HG02678 (cell line): ENCODE results near the gene SLC29A4.
"Not testable (repeated sequence)": the region's sequence is repeated elsewhere in the genome, so short reads cannot be mapped to it uniquely, and the experiment has no call there.

Experiments used
- ATAC-seq: cut with Tn5 transposase; IDR thresholded peaks from one replicate; pipeline ENCODE4 v1.9.1; 2021; ENCODE audit warnings: mild to moderate bottlenecking, moderate library complexity; ENCODE audit not compliant: unreplicated experiment

SLC29A4 gene

DNA sequence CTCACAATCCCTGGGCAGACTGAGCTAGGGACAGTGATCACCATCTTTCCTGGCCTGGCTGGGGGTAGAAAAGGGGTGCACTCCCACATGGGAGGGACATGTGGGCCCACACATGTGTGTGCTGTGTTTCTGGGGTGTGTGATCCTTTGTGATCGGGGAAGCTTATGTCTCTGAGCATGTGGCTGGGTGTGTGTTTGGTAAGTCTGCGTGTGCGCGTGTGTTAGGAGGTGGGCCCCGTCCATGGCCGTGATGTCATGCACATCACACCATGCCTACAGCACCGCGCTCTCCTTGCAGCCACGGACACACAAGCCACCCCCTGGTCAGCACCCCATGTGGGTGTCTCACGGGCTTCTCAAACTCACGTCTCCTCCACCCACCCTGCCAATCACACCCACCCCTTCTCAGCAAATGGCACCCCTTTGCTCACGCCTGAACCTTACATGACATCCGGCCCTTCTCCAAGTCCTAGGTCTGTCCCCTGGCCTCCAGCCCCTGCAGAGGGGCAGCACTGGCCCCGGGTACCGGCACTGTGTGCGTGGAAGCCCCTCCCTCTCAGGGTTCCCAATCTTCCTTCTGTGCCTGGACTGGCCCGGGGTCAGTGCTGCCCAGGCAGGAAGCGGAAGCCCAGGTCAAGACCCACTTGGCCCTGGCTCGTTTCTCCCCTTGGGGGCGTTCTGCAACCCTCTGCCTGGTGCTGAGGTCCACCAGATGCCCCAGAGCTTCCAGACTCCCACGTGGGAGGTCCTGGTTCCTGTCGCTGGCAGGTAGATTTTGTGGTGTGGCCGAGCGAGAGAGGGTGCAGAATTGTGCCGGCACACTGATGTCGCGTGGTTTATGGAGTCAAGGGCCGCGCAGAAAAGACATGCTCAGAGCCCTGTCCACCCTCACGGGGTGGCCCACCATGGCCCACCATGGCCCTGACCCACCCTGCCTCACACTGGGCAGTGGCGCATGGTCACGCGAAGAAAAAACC is 12.6 kb downstream of the SLC29A4 start:
- ATAC-seq = no peak

DNA sequence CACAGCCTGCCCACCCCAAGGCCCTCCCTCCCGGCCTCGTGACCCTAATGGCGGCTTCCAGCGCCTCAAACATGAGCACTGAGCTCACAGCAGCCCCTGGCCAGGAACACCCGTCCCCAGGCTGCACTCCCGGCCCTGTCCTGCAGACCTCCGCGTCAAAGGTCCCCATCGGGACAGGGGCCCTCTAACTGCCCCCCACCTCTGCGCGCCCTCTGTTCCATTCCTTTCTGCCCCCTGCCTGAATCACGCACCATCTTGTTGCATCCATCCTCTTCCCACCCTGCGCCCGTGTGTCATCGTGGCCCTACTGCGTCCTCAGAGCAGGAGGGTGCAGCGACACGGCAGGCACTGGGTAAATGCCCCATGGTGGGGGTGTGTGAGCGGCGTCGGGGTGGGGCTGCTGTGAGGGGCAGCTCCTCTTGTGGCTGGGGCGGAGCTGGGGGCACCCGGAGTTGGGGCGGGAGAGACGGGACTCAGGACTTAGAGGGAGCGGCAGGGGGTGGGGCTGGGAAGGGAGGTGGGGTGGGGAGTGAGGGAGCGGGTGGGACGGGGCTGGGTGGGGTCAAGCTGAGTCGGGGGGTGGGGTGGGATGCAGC is 13.4 kb downstream of the SLC29A4 start:
- ATAC-seq = no peak

DNA sequence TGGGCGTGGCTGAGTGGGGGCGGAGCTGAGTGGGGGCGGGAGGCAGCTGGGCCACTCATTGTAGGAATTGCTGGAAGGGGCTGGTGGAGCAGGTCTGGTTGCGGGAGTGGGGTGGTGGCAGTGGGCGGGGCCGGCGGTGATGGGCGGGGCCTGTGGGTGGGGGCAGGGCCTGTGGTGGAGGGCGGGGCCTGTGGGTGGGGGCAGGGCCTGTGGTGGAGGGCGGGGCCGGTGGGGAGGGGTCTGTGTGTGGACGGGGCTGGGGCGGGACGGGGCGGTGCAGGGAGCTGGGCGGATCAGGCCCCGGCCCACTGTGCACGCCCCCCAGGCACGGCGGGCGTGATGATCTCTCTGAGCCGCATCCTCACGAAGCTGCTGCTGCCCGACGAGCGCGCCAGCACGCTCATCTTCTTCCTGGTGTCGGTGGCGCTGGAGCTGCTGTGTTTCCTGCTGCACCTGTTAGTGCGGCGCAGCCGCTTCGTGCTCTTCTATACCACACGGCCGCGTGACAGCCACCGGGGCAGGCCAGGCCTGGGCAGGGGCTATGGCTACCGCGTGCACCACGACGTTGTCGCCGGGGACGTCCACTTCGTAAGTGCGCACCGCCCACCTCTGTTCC is 14.0 kb downstream of the SLC29A4 start:
- ATAC-seq = no peak

DNA sequence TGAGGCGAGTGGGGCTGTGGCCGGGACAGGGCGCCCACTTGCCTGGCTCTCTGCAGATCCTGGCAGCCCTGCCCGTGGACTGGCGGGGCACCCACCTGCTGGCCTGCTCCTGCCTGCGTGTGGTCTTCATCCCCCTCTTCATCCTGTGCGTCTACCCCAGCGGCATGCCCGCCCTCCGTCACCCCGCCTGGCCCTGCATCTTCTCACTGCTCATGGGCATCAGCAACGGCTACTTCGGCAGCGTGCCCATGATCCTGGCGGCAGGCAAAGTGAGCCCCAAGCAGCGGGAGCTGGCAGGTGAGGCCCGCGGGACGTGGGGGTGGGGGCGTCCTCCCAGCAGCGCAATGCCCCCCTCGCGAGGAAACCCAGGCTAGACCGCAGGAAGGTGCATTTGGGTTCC is 17.6 kb downstream of the SLC29A4 start:
- ATAC-seq = no peak

DNA sequence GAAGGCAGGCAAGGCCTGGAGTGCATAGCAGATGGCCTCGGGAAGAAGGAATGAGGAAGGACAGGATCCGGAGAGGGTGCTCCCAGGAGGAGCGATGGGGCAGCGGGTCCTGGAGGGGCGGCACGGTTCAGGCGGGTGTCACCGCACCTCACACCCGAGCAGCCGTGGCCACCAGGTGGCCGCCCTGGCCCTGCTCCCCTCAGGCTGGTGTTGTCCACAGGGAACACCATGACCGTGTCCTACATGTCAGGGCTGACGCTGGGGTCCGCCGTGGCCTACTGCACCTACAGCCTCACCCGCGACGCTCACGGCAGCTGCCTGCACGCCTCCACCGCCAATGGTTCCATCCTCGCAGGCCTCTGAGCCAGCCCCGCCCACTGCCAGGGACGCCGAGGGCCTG is 19.8 kb downstream of the SLC29A4 start:
- ATAC-seq = no peak

DNA sequence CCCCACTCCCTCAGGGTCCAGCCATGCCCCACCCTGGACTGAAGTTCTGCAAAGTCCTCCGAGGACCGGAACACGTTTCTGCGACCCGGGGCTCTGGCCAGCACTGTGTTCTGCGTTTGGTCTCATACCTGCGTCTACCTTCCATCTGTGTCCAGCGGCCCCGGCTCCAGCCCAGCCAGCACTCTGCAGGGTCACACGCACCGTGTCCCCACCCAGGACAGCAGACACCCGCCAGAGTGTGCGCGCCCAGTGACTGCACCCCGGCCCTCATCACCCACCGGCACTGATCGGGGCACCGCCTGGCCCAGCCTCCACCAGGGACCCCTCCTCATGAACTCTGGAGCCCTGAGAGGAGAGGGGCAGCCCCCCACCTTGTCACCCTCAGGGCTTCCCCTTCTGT is 20.3 kb downstream of the SLC29A4 start:
- ATAC-seq = no peak

DNA sequence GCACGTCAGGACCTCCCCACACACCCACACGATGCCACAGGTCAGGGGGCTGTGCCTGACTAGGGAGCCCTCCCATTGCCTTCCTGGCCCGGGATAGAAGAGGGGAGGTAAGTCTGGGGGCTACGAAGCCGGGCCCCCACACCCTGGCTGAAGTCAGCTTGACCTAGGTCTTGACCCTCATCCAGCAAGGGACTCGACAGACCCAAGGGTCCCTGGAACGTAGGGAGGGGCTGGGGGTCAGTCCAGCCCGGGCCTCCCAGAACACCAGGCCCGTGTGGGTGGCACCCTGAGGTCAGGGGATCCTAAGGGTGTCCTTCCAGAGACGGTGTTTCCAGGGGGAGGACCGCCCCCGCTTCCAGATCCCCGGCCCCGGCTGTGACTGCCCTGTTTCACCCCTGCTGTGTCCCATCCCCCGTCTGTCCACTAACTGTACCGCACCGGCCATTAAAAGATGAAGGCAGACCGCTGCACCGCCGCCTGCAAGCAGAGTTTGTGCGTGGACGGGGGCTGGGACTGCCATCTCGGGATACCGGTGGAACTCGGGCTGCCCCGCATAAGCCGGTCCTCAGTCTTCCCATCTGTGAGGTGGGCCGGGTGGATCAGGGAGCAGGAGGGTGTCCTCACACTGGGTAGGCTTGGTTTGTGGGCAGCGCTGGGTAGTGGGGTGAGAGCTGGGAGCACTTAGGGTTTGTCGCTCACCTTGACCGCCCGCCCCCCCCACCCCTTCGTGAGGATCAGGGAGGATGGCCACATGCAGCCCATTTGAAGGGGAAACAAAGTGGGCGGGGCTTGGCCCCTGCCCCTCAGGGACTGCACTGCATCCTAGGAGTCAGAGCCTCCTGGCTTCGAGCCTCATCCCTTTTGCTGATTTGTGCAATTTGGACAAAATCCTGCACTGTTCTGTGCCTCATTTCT is 21.1 kb downstream of the SLC29A4 start:
- ATAC-seq = no peak

DNA sequence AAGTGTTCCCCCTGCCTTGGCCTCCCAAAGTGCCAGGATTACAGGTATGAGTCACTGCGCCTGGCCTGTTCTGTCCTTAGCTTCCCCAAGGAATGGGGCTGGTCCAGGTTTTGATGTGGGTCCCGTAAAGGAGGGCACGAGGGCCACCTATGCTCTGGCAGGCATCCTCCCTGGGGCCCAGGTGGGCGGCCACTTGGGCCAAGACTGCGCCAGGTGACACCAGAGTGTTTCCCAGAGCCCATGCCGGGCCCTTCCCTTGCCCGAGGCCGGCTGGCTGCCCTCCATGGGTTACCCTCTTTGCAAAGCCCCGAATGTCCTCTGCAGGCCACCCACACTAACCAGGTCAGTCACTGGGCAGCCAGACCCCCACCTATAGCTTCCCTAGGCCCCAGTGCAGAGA is 22.3 kb downstream of the SLC29A4 start:
- ATAC-seq = not testable (repeated sequence)

DNA sequence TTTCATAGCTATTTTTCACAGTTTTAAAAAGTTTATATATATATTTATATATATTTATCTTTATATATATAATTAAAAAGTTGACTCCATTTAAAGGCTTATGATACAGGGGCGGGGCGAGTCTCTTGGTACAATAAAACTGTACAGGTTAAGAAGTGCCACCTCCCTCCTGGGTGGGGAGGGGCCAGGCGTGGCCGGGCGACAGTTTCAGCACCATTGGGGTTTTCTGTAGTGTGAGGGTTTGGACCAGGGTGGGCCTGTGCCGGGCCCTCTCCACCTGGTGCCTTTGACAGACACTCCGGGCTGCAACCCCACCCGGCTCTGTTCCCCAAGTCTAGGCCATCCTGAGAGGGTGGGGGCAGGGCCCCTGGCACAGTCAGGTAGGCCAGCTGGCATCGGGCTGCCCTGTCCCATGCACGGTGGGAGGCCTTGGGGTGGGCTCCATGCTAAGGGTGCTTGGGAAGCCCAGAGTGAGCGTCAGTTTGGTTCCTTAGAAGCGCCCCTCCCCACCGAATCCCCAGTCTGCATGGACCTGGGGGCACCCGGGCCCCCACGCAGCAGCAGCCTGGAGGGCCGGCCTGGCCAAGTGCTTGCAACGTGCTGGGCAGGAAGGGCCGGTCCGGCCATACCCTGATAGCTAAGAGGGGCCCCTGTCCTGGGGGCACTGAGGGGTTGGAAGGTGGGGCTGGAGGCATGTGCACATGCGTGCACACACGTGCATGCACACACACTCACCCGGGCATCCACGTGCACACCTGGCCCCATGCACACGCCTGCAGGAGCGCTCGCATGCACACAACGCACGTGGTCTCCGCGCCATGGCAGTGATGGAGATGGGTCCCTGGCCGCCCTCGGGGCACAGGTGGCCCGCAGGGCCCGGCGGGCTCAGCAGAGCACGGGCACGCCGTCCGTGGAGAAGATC is 24.7 kb downstream of the SLC29A4 start:
- not testable (repeated sequence) for ATAC-seq

DNA sequence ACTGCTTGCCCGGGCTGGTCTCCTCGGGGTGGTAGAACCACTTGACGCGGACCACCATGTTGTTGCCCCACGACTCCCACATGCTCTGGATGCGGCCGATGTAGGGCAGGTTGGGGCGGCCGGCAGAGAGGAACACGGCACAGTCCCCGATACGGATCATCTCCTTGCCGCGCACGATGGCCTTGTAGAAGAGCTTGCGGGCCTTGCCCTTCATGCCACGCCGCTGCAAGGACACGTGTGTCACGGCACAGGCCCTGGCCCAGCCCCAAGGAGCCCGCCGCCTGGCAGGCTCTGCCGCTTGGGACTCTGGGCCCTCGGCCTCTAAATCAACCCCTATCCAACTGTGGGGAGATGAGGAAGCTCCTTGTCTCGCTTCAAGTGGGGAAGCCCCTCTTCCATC is 26.4 kb downstream of the SLC29A4 start:
- ATAC-seq = no peak

DNA sequence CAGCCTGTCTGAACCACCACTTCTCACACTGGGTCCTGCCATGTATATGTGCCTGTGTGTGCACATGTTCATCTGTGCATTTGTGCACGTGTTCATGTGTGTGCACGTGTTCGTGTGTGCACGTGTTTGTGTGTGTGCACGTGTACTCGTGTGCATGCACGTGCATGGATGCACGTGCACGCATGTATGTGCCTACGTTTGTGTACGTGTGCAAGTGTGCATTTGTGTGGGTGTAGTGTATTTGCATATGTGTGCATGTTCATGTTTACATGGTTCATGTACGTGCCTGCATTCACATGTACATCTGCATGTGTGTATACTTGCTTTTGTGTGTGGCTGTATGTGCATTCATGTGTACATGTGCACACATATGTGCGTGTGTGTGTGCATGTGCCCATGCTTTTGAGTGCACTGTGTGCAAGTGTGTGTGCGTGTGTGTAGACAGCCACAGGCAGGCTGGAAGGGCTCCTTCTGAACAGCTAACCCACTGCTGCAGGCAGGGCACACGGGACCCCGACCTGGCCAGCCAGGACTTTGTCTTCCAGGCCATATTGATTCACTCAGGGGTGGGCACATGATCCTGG is 28.2 kb downstream of the SLC29A4 start:
- no peak for ATAC-seq

DNA sequence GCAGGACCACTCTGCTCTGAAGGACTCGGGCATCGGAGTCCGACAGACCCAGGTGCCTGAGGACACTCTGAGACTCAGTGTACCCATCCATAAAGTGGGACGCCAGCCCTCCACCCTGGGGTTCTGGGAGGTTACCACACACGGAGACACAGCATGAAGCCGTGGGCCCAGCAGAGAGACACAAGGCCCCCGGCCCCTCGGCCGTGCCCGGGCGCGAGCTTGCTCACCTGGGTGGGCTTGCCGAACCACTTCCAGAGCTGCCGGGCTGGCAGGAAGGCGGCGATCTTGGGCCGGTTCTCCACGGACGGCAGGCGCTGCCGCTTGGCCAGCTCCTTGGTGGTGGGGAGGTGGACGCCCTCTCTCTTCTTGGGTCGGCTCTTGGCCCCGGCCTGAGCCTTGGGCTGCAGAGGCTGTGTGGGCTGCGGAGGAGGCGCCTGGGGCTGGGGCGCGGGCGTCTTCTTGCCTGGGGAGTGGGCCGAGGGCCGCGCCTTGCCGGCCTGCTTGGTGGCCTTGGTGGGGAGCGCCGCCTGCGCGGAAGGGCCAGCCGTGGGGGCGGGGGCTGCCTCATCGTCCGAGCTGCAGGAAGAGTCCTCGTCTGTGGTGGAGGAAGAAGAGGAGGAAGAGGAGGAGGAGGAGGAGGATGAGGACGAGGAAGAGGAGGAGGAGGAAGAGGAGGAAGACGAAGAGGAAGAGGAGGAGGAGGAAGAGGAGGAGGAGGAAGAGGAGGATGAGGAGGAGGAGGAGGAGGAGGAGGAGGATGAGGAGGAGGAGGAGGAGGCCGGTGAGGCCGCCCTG is 29.7 kb downstream of the SLC29A4 start:
- ATAC-seq = not testable (repeated sequence)

DNA sequence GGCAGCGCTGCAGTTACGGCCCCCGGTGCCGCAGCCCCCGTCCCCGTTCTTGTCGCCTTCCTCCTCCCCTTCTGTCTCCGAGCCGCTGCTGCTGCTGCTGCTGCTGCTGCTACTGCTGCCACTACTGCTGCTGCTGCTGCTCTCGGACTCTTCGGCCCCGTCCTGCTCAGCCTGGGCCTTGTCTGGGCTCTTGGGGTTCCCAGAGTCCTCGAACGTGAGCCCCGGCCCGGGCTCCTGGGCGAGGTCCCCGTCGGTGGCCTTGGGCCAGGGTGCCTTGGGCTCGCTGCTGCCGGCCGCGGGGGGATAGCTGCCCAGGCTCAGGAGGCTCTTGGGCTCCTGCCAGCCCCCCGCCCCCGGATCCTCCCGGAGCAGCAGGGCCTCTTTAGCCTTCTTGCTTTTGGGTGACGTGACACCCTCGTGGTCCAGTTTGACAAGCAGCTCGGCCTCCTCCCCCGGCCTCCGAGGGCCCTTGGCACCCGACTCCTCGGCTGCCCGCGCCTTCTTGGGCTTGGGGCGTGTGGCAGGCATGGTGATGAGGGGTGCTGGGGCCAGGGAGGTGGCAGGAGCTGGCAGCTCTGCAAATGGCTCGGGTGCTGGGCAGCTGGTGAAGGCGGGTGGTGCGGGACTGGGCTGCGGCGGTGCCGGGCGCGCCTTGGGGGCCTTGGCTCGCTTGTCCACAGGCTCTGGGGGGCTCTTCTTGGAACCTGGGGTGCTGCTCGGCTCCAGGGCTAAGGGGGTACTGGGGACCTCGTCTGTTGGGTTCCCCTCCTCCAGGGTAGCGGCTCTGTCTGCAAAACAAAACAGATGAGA is 30.5 kb downstream of the SLC29A4 start:
- not testable (repeated sequence) for ATAC-seq

DNA sequence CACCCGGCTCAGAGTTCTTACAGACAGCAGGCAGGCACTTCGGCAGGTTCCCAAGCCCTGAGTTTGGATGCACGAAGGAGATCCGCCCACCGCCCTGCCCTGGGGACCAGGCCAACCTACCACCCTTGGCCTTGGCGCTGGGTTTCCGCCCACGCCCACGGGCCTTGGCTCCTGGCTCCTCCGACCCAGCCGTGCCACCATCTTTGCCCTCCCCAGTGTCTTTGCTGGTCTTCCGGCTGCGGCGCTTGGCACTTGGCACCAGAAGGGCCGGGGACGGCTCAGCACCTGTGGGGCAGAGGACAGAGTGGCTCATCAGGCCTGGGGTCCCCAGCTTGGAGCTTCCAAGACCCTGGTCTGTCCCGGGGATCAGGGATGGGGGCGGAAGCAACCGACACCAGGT is 32.1 kb downstream of the SLC29A4 start:
- ATAC-seq = no peak

DNA sequence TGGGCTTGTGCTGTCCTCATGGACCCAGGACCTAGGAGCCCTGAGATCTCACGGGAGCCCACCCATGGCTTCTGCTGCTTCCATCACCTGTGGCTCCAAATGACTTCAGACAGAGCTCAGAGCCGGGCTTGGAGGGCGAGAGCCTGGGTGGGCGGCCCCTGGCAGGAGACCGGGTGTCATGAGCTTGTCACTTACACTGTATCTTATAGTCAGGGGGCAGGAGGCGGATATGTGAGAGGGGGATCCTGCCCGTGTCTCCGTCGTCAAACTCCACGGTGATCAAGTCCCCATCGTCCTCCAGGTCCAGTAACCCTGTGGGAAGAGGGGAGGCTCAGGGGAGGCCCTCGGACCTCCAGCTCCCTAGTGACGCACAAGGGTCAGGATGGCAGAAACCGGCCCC is 33.0 kb downstream of the SLC29A4 start:
- ATAC-seq = no peak

DNA sequence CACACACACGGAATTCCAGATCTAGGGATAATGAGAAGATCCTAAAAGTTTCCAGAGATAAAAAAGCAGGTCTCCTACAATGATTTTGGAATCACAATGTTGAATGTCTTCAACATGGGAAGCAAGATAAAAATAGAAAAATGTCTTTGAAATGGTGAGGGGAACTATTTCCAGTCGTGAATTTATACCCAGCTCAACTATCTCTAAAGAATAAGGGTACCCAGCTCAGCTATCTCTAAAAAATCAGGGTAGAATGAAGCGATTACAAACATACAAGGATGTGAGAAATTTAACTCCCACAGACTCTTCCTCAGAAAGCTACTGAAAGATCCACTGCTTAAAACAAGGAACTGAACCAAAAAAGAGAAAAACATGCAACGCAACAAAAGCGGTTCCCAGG is 35.9 kb downstream of the SLC29A4 start:
- ATAC-seq = not testable (repeated sequence)

DNA sequence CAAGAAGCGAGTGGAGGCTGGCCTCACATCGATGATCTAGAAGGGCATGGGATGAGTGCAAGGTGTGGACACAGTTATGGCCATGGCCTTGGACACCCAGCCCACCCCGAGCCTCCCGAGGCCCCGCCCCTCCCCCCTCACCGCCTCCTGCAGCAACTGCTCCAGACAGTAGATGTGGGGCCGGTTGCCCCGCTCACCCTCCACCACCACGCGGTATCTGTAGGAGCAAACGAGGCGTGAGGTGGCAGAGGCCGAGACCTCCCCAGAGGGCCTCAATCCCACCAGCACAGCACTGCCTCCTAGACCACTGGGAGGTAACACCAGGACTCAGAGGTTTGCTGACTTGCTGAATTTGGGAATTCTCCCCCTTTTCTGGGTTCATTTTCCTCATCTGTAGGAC is 37.6 kb downstream of the SLC29A4 start:
- ATAC-seq = no peak
